8988T (cell line): ENCODE measurements around the gene ACYP2.
"Not testable (repeated sequence)": the region's sequence is repeated elsewhere in the genome, so short reads cannot be mapped to it uniquely, and the experiment has no call there.

Experiments
- DNase-seq: peaks from one replicate; pipeline ENCODE4 v3.0.0; 2011

Gene ACYP2

DNA sequence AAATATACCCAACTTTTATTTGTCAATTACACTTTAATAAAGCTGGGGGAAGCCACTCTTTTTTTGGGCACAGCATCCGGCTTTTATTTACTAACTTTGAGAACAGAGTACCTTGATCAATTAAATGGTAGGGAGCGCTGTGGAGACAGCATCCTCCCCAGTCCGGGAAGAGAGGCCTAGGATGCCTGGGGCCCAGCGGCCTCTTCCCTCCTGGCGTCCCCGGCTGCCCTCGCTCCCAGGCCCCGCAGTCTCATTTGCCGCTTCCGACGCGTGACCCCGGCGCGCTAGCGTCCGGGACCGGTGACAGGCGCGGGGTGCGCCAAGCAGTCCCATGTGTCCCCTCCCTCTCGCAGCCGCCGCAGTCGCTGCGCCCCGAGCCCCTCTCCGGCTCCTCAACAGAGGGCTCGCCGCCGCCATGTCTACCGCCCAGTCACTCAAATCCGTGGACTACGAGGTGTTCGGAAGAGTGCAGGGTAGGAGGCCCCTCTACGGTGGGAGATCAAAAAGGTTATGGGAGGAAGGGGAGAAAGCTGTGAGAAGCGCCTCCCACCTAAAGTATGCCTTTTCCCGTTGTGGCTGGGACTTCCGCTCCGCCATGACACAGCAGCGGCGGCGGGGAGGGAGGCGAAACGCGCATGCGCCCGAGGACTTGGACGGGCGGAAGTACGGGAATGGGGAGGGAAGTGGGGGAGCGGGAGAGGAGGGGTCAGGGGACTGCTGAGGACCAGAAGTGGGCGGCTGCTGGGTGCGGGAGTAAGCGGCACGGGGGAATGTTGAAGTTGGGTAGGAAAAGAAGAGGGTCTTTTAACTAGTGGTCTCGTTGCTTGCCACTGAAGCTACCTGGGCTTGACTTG, at the start of gene ACYP2:
TSS of gene ACYP2 (plus strand) at position 332 of the 854 bp plus-strand sequence.
- peak; percentile 79 for DNase-seq

DNA sequence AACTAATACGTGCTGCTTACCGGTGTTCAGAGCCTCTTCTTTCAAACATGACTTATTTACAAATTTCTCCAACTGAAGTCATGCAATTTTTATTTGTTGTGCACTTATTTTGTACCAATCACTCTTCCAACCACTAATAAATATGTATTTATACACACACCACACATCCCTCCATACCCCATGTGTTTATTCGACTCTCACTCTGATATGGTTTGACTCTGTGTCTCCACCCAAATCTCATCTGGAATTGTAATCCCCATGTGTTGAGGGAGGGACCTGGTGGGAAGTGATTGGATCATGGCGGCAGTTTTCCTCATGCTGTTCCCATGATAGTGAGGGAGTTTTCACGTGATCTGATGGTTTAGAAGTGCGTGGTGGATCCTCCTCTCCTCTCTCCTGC, 49.5 kb upstream of the ACYP2 start:
- DNase-seq = no peak

DNA sequence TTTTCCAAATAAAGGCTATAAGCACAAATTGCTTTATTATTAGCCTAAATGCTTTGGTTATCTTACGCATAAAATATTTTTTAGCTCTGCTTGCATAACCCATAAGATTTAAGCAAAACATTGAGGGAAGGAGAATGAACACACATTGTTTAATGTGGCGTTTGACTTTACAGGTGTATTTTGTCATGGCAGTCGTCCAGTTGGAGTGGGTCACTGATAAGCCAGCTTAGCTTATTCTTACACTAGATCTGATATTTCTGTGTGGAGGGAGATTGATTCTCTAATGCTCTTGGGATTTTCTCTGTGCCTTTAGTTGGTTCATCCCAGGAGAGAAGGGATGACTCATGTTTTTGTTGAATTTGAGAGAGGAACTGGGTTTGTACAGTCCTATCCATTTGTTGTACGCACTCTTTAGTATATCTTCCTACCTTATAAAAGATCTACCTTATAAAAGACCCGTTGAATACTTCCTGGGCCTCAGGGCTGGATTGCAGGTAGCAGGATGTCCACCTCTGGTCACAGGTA, 47.5 kb upstream of the ACYP2 start:
- no peak for DNase-seq

DNA sequence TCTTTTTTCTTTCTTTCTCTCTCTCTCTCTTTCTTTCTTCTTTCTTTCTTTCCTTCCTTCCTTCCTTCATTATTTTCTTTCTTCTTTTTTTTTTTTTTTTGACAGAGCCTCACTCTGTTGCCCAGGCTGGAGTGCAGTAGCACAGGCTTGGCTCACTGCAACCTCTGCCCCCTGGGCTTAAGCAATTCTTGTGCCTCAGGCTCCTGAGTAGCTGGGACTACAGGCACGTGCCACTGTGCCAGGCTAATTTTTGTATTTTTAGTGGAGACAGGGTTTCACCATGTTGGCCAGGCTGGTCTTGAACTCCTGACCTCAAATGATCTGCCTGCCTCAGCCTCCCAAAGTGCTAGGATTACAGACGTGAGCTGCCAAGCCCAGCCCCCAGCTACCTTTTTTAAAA, 42.9 kb upstream of the ACYP2 start:
- DNase-seq = not testable (repeated sequence)

DNA sequence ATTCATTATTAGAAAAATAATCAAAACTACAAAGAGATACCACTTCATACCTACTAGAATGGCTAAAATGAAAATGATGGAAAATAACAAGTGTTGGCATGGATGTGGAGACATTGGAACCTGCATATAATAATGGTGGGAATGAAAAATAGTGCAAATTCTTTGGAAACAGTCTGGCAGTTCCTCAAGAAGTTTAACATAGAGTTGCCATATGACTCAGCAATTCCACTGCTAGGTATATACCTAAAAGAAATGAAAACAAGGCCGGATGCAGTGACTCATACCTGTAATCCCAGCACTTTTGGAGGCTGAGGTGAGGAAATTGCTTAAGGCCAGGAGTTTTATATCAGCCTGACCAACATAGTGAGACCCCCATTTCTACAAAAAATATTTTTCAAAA, 41.6 kb upstream of the ACYP2 start:
- no peak for DNase-seq

DNA sequence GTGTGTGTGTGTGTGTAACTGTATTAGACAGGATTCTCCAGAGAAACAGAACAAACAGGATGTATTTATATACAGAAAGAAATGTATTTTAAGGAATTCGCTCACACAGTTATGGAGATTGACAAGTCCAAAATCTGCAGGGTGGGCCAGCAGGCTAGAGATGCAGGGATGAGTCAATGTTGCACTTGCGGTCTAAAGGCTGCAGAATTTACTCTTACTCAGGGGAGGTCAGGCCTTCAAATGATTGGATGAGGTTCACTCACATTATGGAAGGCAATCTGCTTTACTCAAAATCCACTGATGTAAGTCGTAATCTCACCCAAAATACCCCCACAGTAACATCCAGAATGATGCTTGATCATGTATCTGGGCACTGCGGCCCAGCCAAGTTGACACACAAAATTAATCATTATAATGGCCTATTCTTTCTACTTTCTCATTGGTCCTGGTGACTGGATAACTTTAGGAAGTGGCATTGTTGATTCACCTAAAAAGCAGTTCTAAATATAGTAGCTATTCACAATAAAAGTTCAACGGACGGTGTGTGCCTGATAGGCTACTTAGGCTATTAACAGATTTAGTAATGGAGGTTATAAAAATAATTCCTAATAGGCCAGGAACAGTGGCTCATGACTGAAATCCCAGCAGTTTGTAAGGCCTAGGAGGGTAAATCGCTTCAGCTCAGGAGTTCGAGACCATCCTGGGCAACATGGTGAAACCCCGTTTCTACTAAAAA, 40.6 kb upstream of the ACYP2 start:
- no peak for DNase-seq

DNA sequence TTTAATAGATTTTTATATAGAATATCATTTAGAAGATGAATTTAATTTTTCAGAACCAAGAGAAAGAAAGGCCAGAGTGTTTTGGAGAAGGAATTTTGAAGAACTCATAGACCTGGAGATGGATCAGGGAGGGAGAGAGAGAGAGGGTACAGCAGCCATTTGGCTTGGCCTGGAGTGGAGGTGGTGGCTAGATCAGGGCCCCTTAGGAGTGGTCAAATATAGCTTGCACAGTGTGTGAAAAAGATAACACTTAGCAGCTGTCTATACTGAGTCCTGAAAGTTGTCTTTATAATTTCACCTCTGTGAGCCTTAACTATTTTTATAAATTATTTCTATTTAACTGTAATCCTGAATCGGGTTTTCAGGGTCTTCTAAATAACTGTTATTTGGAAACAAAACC, 38.8 kb upstream of the ACYP2 start:
- no peak for DNase-seq

DNA sequence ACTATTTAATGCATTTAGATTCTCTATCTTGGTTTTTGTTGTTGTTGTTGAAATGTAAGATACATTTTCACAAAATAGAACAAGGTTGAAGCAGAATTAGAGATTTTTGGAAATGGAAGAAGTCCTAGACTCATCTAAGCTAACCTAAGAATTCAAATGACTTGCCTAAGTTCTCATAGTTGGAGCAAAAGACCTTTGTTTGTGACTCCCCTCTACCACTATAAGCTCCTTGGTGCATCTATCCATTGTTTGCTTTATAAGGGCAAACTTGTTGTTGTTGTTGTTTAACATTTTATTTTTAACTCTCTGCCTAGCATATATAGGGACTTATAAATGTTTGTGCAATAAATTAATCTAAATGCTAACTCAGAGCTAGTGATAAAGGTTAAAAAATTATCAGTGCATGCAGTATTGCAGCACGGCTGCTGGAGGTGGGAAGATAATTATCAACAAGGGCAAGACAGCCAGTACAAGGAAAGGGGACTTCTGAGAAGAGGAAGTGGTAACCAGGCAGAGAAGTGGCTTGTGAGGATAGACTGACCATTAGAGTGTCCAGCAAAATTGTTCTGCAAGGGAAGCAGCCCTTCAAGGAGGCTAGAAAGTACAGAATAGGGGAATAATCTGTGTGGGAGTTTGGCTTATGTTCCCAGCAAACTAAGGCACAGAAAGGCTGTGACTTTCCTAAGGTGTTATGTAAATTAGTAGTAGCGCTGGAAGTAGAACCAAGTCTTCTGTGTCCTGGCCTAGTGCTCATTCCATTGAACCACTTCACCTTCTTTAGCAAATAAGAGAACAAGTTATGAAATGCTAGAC, 38.1 kb upstream of the ACYP2 start:
- no peak for DNase-seq

DNA sequence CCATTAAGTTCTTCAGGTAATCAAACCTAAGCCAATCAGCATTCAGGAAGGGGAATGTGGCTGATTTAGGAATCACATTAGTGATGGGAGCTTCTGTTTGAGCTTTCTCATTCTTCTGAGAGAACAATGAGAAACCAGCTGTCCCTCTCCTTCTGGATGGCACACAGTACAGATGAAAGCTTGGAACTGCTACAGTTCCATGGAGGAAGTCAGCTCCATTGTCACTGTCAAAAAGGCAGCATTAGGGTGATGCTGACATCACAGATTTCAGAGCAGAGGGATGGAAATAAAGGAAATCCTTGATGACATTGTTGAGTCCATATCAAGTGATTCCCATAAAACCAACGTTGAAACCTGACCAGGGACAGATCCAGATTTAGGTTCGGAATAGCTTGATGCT, 36.1 kb upstream of the ACYP2 start:
- no peak for DNase-seq

DNA sequence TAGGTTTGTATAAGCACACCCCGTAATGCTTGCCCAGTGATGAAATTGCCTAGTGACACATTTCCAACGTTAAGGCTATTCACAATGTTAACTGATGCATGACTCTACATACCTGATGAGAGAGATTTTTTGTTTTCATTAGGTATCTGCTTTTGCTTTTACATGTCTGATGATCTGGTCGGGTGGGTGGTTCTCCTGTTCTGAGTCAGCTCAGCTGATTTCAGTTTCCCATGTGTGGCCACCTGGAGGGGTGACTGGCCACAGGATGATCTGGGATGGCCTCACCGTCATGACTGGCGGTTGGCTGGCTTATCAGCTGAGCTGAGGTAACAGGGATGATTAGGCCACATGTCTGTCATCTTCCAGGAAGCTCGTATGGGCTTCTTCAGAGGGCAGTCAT, 33.8 kb upstream of the ACYP2 start:
- no peak for DNase-seq

DNA sequence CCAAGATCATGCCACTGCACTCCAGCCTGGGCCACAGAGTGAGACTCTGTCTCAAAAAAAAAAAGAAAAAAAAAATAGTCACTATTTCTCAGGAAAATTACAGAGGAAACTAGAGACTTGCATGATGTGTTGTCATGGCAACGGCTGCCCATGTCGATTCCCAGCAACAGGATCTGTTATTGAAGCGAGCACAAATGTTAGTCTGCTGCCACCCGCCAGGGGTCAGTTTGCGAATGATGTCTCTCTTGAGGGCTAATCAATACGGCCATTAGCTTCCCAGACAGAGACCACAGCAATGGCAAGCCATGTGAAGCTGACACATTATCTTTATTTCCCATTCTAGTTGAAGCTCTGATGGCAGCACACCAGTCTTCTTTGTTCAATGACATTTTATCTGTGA, 32.4 kb upstream of the ACYP2 start:
- no peak for DNase-seq

DNA sequence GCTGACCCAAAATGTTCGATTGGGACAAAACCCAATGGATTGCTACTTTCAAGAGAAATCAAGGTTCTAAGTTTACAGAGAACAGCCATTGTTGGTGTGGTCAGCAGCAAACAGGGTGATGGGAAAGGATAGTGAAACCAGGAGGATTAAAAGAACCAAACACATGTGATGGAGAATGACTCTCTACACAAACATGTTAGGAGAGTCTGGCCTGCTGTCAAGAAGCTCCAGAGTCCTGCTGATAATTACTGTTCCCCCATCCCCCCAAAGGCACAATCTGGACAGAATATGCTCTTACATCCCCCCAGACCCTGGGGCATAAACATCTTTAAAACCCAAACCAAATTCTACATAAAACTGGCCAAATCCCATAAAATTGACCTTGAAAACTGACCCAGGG, 32.0 kb upstream of the ACYP2 start:
- DNase-seq = no peak

DNA sequence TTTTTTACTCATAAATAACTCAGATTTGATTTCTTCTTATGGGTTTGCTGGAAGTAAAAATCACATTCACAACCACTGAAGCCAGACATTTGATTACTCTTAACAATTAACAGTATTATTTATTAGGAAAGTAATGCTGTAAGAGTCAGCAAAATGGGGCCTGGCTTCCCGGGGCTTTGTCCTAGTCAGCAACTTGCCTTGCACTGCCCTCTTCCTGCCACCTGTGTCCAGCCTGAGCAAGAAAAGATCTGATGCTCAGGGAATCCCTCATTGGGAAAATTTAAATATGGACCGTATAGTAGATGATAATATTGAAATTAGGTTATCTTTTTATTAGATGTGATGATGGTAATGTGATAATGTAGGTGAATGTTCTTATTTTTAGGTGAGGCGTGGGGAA, 30.8 kb upstream of the ACYP2 start:
- DNase-seq = no peak

DNA sequence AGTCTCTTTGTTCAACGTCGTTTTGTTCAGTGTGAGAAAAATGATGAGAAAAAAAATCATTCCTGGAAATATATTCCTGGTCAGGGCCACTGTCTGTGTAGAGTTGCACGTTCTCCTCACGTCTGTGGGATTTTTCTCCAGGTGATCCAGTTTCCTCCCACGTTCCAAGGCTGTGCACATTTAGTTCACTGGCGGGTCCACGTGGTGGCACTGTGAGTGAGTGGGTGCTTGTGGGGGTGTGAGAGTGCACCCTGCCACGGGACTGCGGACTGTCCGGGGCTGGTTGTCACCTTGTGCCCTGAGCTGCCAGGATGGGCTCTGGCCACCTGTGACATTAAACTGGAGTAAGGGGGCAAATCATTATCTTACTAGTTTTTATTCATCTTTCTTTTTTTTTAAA, 30.3 kb upstream of the ACYP2 start:
- no peak for DNase-seq

DNA sequence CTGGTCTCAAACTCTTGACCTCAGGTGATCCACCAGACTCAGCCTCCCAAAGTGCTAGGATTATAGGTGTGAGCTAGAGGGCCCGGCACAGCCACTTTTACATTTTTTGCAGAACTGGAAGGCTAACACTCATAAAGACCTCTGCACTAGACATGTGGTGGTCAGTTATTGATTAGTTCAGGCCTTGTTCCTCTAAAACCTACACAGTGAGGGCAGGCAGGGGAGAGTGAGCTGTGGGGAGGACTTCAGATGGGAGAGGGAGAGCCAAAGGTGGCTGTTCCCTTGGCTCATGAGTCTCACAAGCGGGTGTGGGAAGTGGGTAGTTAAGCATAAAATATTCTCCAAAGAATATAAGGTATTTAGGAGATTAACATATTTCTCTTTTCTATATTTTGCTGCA, 29.3 kb upstream of the ACYP2 start:
- DNase-seq = no peak

DNA sequence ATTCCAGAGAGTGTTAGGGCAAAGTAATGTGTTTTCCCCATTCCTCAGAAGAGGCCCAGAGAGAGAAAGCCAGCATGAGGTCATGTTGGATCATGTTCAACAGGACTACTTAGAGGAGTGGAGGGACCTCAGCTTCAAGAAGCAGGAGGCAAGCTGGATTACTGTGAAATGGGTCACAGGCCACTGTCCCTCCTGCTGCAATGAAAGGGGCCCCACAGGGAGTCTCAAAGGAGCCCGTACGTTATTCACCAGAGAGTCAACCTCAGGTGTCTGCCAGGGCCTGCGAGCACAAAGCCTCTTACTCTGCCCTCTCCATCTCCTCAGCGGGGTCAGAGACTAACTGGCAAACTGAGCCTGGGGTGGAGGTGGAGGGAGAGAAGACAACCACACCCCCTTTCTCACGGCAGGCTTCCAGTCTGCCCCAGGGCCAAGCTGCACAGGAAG, 27.2 kb upstream of the ACYP2 start:
- DNase-seq = no peak

DNA sequence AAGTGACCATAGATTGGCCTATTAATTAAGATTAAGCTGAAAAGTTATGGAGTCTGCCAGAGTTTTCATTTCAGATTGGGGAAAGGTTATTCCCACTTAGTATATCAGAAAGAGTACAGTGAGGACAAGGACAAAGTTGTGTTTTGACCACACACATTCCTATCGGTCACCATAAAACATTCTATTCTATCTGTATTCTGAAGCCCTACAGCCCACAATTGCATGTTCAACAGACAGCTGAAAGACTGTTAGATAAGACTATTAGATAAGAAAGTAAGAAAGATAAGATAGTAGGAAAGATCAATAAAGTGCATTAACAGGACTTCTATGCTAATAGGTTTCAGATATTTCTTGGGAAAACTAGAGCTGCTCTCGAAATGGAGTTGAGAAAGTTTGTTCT, 26.7 kb upstream of the ACYP2 start:
- no peak for DNase-seq

DNA sequence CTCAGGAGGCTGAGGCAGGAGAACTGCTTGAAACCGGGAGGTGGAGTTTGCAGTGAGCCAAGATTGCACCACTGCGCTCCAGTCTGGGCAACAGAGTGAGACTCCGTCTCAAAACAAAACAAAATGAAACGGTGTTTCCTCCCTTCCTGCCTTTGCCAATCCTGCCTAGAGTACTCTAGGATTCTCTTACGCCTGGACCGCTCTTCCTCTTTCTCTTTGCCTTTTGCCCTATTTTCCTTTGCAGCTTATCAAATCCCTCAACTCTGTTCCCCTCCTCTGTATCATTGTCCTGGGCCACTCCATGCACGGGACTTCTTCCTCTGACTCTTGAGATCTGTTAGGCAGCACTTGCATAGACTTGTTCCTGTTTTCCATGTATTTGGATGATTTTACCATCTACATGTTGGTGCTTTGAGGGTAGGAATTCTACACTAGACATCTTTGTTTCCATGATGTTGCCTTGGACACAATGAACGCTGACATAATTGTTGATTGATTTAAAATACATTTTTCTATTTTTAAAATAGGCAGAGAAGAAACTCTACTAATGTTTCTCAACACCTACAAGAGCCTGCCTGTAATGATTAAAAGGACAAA, 24.8 kb upstream of the ACYP2 start:
- no peak for DNase-seq

DNA sequence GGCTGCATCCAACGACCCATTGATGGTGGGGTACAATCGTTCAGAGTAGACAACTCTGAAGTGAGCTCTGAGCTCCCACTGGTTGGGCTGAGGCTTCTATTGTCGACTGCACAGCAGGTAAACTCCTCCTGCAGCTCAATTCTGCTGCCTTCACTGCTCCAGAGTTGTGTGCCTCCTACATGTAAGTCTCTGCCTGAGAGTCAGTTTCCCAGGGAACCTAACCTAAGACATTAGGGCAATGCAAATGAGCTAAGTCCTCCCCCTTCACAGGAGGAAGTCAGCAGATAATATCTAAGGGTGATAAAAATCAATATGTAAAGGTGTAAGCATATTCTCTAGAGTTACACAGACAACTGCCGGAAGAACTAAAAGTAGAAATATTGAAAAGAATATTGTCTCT, 22.5 kb upstream of the ACYP2 start:
- DNase-seq = no peak

DNA sequence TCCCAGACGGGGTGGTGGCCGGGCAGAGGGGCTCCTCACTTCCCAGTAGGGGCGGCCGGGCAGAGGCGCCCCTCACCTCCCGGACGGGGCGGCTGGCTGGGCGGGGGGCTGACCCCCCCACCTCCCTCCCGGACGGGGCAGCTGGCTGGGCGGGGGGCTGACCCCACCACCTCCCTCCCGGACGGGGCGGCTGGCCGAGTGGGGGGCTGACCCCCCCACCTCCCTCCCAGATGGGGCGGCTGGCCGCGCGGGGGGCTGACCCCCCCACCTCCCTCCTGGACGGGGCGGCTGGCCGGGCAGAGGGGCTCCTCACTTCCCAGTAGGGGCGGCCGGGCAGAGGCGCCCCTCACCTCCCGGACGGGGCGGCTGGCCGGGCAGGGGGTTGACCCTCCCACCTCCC, 20.0 kb upstream of the ACYP2 start:
- not testable (repeated sequence) for DNase-seq

DNA sequence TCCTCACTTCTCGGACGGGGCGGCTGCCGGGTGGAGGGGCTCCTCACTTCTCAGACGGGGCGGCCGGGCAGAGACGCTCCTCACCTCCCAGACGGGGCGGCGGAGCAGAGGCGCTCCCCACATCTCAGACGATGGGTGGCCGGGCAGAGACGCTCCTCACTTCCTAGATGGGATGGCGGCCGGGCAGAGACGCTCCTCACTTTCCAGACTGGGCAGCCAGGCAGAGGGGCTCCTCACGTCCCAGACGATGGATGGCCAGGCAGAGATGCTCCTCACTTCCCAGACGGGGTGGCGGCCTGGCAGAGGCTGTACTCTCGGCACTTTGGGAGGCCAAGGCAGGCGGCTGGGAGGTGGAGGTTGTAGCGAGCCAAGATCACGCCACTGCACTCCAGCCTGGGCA, 19.3 kb upstream of the ACYP2 start:
- not testable (repeated sequence) for DNase-seq

DNA sequence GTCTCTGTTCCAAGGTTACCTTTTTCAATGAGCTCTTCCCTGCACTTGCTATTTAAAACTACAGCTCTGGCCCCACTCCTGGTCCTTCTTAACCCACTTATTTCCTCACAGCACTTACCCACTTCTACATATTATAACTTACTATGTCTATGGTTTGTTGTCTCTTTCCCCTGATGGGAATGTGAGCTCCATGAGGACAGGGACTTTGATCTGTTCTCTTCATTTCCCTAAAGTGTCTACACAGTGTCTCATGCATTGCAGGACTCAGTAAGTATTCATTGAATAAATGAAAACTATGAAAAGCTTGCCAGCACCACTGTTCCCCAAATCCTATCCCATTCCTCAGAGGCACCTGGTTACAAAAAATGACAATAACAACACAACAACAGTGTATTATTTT, 18.3 kb upstream of the ACYP2 start:
- no peak for DNase-seq

DNA sequence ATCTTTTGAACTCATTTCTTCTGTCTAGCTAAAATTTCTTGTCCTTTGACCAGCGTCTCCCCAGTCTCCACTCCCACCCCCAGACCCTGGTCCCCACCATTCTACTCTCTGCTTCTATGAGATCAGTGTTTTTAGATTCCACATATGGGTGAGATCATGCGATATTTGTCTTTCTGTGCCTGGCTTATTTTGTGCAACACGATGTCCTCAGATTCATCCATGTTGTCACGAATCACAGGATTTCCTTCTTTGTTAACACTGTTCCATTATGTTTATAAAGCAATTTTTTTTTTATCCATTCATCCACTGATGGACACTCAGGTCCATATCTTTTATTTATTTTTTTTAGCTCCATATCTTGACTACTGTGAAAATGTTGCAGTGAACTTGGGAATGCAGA, 16.0 kb upstream of the ACYP2 start:
- no peak for DNase-seq
